Hepatocyte (in vitro differentiated cells): ENCODE results near the gene GDI1.

Source experiments
- EZH2 ChIP-seq: fragments of 200-600 bp; sonication (generic); IDR thresholded peaks from 2 replicates; pipeline ENCODE4 v1.6.1; 2016; ENCODE audit warnings: antibody characterized with exemption, mild to moderate bottlenecking, borderline replicate concordance
- TF ChIP-seq, protein P1 (sequence below): fragments of 200-600 bp; sonication (generic); IDR thresholded peaks from 2 replicates; pipeline ENCODE4 v1.5.1; 2016; ENCODE audit warnings: antibody characterized with exemption, mild to moderate bottlenecking; ENCODE audit not compliant: poor library complexity

DNA sequence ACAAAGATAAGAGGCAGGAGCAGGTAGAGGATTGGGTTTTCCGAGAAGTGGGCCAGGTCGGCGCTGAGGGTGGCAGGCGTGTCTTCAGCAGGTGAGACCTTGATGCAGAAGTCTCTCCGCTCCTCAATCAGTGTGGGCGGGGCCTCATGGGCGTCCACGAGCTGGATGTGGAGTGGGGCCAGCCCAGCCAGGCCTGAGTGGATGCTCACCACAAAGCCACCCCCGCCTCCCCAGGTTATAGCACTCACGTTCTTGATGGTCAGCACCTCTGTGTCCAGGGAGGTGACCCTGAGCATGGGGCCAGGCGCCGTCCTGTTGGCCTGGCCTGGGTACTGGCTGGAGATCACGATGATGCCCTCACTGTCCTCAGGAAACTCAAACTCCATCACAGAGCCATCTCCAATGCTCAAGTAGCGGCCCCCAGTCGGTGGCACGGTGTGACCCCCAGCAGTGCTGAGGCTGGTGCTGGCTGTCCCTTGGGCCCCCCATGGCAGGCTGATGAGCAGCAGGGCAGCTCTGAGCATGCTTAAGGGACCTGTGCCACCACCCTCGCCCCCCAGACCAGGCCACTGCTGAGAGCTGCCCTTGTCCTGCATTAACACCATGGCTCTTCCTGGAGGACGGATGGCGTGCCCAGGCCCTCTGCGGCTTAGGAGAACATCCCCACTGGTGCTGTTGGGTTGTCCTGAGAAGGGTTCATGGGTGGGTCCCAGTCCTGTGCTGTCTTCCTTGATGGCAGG, 51.6 kb downstream of the GDI1 start:
- TF ChIP-seq, protein P1, sequence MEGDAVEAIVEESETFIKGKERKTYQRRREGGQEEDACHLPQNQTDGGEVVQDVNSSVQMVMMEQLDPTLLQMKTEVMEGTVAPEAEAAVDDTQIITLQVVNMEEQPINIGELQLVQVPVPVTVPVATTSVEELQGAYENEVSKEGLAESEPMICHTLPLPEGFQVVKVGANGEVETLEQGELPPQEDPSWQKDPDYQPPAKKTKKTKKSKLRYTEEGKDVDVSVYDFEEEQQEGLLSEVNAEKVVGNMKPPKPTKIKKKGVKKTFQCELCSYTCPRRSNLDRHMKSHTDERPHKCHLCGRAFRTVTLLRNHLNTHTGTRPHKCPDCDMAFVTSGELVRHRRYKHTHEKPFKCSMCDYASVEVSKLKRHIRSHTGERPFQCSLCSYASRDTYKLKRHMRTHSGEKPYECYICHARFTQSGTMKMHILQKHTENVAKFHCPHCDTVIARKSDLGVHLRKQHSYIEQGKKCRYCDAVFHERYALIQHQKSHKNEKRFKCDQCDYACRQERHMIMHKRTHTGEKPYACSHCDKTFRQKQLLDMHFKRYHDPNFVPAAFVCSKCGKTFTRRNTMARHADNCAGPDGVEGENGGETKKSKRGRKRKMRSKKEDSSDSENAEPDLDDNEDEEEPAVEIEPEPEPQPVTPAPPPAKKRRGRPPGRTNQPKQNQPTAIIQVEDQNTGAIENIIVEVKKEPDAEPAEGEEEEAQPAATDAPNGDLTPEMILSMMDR: no peak
- no peak for TF ChIP-seq EZH2
